Fibroblast of peridontal ligament (primary cell): ENCODE measurements around the gene NXPE1.

Experiments used
- DNase-seq: peaks from one replicate; pipeline ENCODE4 v3.0.0-alpha.2; 2010; ENCODE audit errors: extremely low read depth

The NXPE1 gene

DNA sequence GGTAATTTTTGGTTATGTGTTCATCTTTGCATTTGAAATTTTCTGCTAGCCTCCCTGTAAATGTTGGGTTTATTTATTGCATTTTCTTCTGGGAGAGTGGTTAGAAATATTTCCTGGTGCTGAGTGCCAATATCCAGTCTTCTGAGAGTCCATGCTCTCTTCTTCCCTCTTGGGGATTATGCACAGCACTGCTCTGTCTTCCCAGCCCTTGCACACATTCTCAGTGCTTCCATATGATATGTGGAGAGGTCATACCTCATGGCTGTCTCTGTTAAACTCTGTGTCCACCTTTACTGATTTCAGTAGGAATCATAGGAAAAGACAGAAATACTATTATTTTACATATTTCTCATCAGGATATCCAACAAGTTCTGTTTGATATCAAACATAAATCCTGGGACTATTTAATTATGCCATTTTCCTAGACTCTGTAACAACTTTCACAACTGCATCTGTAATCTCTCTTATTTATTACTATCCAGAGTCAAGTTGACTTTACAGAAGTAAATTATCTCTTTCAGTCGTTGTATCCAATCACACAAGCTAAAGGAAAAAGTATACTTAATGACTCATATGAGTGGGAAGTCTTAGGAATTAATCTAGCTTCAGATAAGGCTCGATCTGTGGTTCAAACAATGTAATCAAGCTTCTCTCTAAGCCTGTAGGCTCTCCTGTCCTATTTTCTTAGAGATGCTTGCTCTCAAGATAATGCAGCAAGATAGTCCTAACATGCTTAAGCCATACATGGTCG lies 2.7 kb upstream of the NXPE1 start:
- no peak for DNase-seq

DNA sequence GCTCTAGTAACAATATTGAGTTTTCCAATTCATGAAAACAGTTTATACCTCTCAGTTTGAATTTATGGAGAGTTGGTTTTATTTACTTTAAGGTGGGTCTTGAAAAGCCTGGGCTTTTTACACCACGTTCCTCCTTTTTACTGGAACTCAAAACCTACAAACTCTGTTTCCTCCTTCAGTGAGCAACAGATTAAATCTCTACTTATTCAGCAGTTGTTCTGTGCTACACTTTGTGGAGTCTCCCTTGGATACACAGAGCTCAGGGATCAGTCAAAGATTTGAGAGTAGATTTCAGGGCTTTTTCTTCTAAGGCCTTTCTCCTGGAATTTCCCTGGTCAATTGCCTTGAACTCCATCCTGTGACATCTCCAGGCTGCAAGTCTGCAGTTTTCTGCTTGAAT lies 3.5 kb downstream of the NXPE1 start:
- no peak for DNase-seq

DNA sequence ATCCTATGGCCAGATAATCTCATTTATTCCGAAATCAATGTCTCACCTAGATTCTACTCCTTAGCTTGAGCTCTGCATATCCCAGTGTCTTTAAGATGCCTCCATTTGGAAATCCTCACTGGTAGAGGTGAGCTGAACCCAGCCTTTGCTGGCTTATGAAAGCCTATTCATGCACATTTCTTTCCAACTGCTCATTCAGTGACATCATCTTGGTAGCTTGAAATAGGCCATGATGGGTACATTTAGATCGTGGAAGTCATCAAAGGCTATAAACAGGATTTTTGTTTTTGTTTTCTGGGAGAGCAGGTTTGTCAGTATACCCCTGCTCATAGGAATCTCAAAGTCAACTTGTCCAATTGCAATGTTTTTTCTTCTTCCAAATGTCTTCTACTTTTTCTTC lies 6.0 kb downstream of the NXPE1 start:
- DNase-seq = no peak

DNA sequence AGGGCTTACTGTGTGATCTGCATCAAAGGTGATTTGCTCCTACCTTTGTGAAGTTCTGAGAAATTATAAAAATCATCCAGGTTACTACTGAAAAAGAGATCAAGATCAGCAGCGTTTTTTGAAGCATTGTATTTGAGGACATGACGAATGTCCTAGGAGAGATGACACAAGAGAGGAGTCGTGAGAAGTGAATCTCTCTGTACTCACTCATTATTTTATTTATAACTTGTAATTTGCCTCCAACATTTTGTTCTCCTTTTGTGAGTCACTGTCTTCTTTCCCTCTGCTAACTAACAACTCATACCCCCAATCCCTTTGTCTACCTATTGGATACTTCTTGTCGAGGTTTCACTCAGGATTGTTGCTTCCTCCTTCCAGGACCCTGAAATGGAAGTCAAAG lies 8.6 kb downstream of the NXPE1 start:
- no peak for DNase-seq

DNA sequence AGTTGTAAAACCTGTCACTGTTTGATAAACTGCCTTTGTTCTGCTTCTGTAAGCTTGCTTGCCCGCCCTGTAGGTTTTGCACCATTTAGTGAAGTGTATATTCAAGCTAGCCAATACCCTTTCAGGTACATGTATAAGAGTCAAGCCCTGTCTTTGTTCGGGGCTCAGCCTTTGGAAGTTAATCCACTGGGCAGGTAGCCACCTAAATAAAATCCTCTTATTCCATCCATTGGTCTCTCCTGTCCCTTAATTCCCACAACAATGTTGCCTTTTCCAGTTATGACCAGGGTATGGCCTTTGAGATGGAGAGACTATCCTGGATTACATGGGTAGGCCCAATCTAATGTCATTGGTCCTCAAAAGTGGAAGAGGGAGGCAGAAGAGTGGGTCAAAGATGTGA lies 34.0 kb downstream of the NXPE1 start:
- no peak for DNase-seq

DNA sequence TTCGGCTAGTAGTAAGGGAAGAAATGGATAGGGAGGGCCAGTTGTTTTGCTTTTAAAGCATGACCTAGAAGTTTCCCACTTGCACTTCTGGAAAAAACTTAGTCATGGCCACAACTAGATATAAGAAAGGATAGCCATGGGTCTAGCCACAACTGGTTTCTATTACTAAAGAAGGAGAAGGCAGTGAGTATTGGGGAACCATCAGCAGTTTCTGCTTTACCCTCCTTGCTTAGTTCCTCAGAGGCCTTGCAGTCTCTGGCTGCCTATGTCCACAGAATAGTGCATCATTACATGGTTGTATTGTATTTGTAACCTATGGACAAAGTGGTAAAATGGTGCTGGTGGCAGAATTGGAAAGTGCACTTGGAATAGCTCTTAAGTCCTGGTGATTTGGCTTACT lies 35.6 kb downstream of the NXPE1 start:
- DNase-seq = no peak

DNA sequence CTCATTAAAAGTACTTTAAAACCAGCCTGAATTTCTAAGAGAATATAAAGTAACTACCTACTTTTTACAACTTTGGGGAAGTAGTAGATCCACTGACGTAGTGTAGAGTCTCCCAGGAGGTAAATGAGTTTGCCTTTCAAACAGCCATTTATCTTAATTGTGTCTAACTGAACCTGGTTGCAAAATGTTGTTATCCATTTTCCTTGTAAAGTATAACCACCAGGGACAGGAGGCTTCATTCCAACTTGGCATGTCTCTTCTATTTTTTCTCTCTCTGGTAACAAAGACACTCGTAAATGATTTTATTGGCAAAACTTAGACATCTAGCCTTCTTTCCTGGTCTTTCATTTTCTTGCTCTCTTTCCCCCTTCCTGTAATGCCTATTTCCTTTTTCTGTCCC lies 36.9 kb downstream of the NXPE1 start:
- no peak for DNase-seq

DNA sequence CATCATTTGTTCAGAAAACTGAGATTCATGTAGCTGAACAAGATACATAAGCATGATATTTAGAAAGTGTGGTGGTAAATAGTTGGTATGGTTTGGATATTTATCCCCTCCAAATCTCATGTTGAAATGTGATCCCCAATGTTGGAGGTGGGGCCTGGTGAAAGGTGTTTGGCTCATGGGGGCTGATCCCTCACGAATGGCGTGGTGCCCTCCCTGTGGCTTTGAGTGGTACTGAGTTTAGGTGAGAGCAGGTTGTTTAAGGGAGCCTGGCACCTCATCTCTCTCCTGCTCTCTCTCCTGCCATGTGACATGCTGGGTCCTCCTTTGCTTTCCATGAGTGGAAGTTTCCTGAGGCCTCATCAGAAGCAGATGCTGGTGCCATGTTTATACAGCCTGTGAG lies 48.1 kb downstream of the NXPE1 start:
- DNase-seq = no peak

DNA sequence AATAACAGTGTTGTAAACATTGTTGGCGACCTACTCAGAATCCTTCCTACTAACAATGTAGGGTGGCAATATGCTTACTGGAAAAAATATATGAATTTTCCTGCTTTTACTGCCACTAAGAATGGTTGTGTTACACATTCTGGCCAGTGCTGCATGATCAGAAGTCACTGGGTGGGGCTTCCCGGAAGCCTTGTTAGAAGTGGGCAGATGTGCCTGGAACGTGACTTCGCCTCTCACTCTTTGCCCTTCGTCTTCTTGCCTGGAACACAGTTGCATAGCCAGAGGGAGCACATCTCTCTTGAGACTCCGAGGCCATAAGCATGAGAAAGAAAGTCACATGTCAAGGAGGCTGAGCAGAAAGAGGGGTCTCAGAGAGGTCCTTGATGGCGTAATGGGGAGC lies 48.6 kb downstream of the NXPE1 start:
- DNase-seq = no peak

DNA sequence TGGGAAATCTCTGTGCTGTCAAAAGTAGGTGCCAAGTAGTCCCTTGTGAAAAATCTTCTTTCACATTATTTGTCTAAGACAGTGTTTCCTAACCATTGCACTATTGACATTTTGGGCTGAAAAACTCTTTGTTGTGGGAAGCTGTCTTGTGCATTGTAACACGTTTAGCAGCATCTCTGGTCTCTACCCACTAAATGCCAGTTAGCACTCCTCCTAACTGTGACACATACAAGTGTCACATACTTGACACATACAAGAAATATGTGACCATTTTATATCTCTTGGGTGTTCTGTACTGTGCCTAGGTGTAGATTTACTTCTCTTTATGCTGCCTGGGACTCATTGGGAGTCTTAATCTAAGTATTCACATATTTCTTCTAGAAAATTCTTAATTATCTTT lies 57.8 kb downstream of the NXPE1 start:
- no peak for DNase-seq

DNA sequence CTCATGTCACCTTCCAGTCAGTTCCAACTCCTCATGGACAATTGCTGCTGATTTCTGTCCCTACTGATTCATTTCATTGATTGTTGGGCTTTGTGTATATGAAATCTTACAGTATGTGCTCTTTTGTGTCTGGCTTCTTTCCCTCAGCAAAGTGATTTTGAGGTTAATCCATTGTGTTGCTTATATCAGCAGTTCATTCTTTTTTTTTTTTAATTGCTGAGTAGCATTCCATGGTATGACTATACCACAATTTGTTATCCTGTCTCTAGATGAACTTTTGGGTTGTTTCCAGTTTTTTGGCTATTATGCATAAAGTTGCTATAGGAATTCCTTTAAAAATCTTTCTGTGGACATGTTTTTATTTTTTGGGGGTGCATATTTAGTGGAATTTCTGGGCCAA lies 59.9 kb downstream of the NXPE1 start:
- DNase-seq = peak; percentile 7

DNA sequence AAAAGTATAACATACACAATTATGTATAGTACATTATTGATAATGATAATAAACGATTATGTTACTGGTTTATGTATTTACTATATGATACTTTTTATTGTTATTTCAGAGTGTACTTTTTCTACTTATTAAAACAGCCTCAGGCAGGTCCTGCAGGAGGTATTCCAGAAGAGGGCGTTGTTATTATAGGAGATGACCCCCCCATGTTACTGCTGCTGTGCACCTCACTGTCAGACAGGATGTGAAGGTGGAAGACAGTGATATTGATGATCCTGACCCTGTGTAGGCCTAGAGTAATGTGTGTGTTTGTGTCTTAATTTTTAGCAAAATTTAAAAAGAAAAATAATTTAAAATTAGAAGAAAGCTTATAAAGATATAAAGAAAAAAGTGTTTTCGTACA lies 62.8 kb downstream of the NXPE1 start:
- DNase-seq = no peak

DNA sequence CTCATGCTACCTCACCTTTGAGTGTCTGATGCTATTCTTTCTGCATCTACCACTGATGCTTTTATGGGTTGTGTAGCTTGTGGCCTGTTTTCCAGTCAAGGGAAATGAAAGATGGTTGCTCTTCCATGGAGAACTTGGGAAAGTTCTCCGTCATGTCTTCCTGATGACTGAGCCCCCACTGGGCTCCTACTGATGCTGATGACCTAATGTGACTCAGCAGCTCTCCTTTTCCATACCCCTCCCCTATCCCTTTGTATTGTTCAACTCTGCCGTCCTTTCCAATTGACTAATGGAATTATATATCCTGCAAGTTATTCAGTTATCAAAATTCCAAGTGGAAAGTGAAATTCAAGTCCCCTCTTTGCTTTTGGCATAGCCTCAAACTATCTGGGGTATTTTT lies 75.8 kb downstream of the NXPE1 start:
- no peak for DNase-seq

DNA sequence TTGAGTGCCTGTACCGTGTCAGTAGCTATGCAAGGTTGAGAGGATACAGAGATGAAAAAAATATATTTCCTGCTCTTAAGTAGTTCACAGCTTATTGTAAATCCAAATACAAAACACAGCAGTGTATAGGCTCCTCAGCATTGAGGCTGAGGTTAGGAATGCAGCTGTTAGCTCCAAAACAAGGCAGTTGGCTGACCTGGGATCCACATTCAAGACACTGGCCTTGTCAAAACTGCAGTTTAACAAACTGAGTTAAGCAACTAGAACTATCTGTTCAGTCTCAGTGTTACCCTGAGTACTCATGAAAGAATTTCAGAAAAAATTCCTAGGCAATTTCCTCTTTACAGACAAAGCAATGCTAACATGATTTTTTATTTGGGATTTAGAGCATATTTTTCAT lies 77.6 kb downstream of the NXPE1 start:
- no peak for DNase-seq

DNA sequence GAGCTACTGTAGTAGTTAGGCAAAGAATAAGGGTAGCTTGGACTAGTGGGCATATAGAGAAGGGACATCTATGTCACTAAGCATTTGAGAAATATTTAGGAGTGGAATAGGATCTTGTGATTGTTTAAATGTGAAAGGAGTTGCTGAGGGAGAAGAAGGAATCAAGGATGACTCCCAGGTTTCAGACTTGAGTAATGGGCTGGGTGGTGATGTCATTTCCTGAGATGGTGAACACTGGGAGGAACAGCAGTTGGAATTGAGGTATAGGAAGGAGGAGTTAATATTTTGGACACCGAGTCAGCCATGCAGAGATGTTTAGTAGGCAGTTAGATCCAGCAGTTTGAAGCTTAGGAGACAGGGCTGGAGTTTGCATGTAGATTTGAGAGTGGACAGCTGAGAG lies 80.3 kb downstream of the NXPE1 start:
- DNase-seq = no peak

DNA sequence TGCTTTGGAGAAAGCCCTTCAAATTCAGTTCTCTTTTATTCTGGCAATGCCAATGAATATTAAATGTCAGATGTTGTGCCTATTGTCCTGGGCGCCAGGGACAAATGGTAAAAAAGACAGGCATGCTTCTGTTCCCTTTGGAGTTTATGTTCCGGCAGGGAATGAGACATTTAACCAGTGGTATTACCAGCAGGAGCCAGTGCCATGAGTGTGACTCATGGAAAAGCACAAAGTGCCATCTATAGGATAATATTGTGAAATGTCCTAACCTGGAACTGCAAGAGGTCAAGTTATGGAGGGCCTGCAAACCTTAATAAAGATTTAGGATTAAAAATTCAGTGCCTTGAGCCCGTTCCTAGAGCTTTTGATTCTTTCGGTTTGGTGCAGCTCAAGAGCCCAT lies 80.9 kb downstream of the NXPE1 start:
- peak; percentile 6 for DNase-seq

DNA sequence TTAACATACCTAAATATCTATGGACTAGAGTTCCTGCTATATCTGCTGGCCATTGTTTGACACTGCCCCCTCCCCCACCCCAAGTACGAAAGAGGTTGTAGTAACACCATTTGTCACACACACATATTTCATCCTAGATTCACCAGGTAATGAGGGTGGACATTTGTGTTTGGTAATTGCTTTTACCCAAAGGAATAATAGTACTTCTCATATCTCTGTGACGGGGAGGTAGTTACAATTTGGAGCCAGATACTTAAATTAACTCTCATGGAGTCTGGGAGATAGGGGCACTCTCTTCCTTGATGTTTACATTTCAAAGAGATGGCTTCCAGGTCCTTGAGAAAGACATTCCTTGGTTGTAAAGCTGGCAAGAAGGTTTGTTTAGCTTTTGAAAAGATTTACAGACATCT lies 81.7 kb downstream of the NXPE1 start:
- no peak for DNase-seq

DNA sequence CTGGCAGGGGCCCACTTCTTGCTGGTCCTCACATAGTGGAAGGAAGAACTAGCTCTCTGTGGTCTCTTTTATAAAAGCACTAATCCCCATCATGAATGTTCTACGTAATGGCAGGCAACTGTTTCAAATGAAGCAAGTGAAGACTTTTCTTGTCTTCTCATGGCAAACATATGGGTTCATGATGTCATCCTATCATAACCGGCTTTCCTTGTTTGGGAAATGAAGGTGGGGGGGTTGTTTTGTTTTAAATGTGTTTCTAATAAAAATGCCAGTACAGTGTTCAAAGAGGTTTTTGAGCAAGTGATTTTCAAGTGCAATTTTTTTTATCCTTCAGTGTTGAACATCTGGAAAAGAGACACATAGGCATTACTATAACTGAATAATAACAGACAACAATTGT lies 87.0 kb downstream of the NXPE1 start:
- DNase-seq = peak; percentile 45
